Activated CD8-positive, alpha-beta memory T cell treated with anti-CD3 and anti-CD28 coated beads, Interleukin-2, amount 50 U/mL, for 48 hours (primary cell): ENCODE data around the gene AGTPBP1.
A peak's percentile ranks its signal among the peaks of the same experiment; 100 is the strongest.
"Not testable (repeated sequence)": the region's sequence is repeated elsewhere in the genome, so short reads cannot be mapped to it uniquely, and the experiment has no call there.

Experiments used
- DNase-seq: peaks from one replicate; pipeline ENCODE4 v3.0.0-alpha.2; 2020

The AGTPBP1 gene, protein sequence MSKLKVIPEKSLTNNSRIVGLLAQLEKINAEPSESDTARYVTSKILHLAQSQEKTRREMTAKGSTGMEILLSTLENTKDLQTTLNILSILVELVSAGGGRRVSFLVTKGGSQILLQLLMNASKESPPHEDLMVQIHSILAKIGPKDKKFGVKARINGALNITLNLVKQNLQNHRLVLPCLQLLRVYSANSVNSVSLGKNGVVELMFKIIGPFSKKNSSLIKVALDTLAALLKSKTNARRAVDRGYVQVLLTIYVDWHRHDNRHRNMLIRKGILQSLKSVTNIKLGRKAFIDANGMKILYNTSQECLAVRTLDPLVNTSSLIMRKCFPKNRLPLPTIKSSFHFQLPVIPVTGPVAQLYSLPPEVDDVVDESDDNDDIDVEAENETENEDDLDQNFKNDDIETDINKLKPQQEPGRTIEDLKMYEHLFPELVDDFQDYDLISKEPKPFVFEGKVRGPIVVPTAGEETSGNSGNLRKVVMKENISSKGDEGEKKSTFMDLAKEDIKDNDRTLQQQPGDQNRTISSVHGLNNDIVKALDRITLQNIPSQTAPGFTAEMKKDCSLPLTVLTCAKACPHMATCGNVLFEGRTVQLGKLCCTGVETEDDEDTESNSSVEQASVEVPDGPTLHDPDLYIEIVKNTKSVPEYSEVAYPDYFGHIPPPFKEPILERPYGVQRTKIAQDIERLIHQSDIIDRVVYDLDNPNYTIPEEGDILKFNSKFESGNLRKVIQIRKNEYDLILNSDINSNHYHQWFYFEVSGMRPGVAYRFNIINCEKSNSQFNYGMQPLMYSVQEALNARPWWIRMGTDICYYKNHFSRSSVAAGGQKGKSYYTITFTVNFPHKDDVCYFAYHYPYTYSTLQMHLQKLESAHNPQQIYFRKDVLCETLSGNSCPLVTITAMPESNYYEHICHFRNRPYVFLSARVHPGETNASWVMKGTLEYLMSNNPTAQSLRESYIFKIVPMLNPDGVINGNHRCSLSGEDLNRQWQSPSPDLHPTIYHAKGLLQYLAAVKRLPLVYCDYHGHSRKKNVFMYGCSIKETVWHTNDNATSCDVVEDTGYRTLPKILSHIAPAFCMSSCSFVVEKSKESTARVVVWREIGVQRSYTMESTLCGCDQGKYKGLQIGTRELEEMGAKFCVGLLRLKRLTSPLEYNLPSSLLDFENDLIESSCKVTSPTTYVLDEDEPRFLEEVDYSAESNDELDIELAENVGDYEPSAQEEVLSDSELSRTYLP

DNA sequence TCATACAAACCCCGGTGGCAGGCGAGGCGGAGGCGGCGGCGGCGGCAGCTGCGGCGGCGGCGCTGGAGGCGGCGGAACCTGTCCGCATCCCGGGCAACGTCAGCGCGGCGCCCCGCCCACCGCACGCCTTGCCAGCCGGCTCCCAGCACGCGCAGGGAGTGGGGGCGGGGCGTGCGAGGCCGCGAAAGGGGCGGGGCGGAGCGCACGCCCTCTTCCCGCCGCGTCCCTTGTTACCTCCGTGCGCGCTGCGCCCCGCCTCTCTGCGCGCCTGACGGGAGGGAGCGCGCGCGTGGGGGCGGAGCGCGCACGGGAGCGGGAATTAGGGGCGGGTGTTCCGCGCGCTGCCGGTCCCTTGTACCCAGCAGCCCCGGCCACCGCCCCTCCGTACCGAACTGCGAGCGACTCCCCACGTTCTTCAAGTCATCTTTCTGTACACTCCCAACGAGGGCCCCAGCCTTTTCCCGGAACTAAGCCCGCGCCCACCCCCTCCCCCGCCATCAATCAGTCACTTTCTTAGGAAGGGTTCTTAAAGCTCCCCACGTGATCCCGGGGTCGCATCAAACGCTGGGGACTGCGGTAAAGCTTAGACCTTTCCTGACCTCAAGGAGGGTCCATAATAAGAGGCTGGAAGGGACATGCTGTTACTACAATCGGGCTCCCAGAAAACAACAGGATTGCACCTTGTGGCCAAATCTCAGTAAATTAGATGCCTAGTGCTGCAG lies at the start of gene AGTPBP1:
Gene AGTPBP1, minus strand, starts transcription at position 80 of the 722 bp plus-strand sequence. CDS start 29,421 bp downstream, outside the sequence.
- peak; percentile 98 for DNase-seq

DNA sequence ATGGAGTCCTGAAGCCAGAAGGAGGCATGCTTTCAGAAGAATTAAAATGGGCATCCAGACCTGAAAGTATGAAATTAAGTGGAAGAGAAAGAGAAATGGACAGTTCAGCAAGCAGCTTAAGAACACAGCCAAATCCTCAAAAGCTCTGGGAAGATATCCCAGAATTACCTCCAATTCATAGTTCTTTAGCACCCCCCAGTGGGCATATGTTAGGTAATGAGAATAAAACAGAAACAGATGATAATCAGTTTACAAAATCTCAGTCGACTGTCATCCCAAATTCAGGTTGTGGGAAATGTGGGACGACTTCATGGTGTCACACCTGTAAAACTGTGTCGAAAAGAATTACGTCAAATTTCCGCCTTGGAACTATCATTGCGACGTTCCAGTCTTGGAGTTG lies 44.4 kb upstream of the AGTPBP1 start:
- DNase-seq = not testable (repeated sequence)

DNA sequence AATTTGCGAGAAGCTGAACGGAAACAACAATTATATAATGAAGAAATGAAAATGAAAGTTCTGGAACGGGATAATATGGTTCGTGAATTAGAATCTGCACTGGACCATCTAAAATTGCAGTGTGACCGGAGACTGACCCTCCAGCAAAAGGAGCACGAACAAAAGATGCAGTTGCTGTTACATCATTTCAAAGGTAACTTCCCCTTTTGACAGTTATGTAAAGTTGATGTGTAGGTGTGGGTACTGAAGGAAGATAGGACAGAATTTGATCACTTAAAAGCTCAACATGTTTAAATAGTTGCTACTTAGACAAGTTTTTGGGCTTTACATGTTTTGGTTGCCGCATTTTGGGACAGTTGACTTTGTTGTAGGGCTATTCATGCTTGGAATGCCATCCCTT lies 32.1 kb upstream of the AGTPBP1 start:
- not testable (repeated sequence) for DNase-seq

DNA sequence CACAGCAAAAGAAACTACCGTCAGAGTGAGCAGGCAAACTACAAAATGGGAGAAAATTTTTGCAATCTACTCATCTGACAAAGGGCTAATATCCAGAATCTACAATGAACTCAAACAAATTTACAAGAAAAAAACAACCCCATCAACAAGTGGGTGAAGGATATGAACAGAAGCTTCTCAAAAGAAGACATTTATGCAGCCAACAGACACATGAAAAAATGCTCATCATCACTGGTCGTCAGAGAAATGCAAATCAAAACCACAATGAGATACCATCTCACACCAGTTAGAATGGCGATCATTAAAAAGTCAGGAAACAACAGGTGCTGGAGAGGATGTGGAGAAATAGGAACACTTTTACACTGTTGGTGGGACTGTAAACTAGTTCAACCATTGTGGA lies 20.0 kb upstream of the AGTPBP1 start:
- DNase-seq = not testable (repeated sequence)

DNA sequence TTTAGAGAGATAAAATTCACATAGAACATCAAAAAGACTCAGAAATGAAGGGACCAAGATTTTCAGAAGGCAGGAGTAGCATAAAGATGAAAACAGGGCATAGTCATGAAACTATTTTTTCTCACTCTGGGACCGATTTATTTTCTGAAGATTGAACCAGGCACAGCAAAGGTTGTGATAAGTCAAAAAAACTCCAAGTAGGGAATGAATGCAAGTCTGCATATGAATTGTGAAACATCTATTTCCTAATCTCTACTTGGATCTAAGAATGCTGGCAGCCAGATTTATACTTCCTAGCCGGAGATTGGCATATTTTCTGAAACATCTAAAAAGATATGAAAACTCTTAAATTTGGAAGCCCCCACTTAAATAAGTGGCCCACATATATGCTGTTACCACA lies 16.0 kb upstream of the AGTPBP1 start:
- DNase-seq = not testable (repeated sequence)

DNA sequence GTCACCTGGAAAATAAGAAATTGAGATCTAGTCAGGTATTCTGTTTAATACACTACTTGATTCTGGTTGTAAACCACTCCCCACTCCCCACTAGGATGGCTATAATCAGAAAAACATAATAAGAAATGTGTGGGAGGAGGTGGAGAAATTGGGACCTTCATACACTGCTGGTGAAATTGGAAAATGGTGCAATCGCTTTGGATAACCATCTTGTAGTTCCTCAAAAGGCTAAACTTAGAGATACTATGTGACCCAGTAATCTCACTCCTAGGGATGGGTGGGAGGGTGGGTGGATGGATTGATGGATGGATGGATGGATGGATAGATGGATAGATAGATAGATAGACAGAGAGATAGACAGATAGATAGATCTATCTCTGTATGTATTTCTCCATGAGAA lies 14.5 kb upstream of the AGTPBP1 start:
- not testable (repeated sequence) for DNase-seq

DNA sequence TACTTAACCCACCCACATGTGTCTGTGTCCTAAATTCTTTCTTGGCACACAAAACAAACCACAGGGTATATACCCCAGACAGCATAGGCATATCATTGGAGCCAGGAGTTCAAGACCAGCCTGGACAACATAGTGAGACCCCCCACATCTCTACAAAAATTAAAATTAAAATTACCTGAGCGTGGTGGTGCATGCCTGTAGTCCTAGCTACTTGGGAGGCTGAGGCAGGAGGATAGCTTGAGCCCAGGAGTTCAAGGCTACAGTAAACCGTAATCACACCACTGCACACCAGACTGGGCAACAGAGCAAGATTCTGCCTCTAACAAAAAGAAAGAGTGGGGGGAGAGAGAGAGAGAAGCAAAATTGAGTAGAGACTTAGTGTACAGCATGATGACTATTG lies 4.6 kb upstream of the AGTPBP1 start:
- no peak for DNase-seq

DNA sequence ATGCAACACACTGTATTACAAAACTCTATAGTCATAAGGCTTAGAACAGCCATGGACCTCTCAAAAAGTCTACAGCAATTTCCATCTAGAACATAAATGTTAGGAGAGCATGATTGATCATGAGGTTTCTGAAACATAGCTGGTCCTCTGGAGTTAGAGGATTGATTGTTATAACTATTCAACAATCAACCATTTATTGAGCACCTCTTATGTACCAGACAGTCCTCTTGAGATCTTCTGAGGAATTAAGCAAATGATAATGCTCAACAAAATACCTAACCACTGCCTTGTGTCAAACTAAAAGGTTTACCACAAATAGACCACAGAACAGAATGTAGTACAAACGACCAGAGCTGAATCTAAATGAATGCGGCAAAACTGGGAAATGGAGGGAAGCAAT lies 3.4 kb upstream of the AGTPBP1 start:
- no peak for DNase-seq

DNA sequence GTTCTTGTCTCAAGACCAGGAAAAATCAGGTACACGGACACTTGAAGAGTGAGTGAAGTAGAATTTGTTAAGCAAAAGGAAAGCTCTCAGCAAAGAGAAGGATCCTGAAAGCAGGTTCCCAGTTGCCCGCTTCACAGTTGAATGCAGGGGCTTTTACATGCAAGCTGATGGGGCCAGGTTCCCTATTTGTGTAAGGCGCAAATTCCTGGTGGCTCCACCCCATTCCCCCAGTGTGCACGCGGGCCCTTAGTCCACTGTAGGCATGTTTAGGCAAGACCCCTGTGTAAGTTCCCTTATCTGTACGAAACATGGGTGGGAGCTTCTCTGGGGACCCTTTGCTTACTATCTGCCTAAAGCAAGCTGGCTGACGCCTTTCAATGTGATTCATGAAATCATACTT lies 2.7 kb upstream of the AGTPBP1 start:
- no peak for DNase-seq

DNA sequence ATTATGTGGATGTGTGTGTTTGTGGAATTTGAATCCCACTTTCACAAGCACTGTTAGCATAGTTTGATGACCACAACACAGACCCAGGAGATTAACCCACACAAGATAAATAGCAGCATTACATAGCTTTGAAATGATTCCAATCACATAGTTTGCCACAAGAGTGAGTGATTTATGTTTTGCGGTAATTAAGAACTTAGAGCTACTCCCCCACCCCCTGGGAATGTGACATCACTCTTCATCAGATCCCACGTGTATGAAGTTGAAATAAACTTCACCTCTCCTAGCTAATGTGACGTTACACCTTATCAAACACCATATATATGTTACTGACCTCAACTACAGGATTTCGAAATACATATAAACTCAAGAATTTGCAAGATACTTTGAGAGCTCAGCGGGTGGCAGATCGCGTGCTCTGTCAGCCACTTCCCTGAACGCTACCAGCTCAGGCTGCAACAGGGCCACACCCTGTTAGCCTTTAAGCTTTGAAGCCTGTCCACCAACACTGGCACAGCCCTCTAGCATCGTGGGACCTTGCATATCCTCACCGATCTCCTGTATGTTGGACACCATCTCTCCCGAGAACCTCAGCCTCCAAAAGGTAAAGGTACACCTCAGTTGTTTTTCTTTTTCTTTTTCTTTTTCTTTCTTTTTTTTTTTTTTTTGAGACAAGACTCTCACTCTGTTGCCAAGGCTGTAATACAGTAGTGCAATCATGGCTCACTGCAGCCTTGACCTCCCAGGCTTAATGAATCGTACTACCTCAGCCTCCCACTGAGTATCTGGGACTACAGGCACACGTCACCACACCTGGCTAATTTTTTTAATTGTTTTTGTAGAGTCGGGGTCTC lies 1.7 kb upstream of the AGTPBP1 start:
- no peak for DNase-seq

DNA sequence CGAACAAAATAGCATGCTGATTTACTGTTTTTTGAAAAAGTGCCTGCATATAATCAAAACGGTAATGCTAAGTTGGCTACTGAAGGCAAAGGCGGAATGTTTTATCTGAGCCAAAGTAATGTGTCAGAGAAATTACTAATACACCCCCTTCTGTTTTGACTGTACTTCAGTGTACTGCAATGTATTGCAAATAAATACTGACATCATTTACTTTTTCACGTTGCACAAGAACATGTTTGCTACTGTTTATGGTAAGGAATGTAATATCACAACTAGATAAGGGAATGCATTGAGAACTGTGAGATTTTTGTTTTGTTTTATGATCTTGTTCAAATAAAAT lies 813 bp upstream of the AGTPBP1 start:
- DNase-seq = no peak

DNA sequence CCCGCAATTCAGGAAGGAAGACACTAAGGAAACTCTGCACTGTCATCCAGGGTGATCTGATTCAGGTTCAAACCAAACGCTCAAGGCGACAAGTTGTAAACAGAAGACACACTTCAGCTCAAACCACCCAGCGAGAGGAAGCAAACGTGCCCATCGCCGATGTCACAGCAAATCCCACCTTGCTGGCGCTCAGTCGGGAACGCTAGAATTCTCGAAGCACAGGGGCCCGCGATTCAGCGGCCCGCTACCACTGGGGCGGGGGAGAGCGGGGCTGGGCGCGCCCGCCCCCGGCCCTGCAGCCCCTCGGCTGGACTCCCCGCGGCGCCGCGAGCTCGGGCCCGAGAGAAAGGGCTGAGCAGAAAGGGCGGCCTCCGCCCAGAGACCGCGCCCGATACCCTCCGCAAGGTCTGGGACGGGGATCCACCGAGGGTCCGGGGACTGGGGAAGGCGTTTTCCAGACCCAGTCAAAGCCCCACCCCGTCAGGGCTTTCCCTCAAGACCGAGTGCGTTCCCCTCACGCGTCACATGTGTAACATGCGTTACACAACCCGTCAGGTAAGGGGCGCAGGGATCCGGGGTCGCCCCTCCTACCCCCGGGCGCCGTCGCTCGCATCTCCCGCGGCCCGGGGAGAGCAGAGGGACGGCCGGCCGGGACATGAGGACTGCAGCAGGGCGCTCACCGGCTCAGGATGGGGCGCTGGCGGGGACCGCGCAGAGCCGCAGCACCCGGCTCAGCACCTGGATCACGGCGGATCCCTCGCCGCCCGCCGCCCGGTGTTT lies 469 bp downstream of the AGTPBP1 start:
- DNase-seq = peak; percentile 79

DNA sequence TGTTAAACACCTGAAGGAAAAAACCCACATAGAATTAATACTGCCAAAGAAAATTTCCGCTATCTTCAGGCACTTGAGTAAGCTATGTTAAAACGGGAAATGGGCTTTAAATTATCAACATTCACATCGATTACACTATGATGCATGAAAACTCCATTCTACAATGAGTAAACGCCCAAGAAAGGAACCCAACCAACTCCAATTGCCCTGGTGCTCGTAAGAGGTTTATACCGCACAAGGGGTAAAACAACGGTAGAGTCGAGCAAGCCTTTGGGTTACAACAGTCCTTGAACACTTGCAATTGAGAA lies 1.0 kb downstream of the AGTPBP1 start:
- DNase-seq = no peak

DNA sequence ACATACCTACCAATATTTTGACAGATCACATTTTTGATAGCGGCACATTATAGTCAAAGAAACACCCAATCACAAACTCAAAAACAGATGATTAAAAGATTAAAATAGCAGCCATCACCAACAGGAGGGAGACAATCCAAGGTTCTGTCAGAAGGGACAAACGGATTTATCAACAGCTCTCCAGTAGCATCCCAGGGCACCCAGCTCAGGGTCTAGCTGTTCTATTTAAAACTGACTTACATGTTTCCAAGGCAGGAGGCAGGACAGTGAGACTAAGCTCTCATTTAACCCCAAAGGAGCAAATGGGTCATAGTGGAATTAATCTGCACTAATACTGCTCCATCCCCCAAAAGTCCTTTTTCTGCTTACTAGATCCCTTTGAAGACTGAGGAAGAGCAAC lies 3.2 kb downstream of the AGTPBP1 start:
- DNase-seq = no peak

DNA sequence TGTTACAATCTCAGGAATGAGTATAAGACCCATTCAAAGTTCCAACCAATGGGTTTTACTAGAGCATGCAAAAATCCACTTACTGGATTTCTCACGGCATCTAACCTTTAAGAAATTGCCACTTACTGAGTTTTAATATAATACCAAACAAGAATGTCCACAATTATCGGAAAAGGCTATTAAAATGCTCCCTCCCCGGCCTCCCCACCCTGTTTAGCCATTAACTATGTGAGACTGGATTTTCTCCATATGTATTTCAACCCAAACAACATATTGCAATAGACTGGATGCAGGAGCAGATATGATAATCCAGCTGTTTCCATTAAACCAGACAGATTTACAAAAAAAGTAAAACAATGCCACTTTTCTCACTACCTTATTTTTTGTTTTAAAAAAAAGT lies 4.1 kb downstream of the AGTPBP1 start:
- no peak for DNase-seq

DNA sequence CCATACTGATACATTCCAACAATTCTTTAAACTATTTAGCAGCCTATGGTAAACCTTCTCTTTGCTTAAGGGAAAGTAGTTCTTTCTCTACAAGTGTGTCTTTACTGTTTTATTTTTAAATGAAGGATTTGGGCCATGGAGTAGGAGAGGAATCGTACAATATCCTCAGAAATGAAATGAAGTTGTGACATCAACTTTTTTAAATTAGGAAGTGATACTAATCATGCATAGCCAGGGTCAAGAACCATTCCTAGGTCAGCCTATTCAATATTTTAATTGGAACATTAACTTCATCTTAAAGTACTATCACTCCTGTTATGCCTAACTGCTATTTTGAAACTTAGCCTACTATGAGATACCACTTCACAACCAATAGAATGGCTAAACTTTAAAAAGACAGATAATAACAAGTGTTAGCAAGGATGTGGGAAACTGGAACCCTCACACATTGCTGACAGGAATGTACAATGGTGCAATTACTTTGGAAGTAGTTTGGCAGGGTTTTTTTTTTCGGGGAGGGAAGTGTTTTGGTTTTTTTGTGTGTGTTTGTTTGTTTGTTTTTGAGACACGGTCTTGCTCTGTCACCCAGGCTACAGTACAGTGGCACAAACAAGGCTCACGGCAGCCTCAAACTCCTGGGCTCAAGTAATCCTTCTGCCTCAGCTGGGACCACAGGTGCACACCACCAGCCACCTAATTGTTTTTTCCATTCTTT lies 10.7 kb downstream of the AGTPBP1 start:
- DNase-seq = no peak

DNA sequence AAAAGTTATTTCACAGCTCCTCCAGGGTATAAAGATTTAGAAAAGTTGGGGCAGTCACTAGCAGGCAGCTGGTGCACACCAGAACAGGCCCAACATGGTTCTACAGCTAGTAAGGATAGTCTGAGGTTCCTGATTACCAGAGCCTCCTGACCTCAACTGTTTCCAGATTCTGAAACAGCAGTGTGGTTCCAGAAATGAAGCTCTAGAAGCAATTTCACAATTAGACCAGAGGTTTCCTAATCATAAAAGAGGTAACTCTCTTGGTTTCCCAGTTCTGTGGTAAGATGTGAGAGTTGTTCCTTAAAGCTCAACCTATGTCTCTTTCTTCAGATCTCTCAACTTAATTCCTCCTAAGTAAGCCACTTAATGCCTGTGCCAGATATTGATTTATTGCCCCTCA lies 11.9 kb downstream of the AGTPBP1 start:
- DNase-seq = no peak

DNA sequence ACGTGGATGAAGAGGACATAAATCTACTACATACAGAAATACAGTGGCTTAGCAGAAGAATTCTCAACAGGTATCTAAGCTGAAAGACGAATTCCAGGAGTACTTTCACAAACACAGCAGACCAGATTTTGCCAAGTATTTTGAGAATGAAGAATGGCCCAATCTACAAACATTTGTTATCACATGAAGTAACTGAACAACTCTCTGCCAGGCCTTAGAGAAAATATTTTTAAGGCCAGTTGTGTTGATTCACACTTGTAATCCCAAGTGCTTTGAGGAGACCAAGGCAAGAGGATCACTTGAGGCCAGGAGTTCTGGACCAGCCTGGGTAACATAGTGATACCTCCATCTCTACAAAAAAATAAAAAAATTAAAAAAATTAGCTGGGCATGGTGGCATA lies 14.3 kb downstream of the AGTPBP1 start:
- no peak for DNase-seq

DNA sequence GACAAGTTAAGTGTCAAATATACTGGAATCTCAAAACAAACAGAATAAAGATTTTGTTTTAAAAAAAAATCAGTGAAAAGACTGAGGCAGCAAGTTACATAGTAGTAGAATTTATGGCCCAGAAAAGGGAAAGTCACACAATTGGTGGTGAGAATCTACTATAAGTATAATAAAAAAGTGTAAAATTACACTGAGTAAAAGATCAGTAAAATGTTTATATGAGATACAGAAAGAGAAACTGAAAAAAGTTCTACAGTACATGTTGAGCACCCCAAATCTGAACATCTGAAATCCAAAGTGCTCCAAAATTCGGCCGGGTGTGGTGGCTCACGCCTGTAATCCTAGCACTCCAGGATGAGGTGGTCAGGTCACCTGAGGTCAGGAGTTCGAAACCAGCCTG lies 15.0 kb downstream of the AGTPBP1 start:
- no peak for DNase-seq

DNA sequence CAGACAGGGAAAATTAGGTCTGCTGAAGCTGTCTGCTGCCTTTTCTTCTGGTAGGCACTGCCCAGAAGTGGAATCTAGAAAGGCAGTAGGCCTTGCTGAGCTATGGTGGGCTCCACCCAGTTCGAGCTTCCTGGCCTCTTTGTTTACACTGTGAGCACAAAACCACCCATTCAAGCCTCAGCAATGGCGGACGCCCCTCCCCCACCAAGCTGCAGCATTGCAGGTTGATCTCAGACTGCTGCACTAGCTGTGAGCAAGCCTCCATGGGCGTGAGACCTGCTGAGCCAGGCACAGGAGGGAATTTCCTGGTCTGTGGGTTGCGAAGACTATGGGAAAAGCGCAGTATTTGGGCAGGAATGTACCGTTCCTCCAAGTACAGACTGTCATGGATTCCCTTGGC lies 18.5 kb downstream of the AGTPBP1 start:
- DNase-seq = no peak
